Mammary epithelial cell (primary cell): Measurements from ENCODE around the gene SENP8.

Experiments used
- EZH2 ChIP-seq: IDR thresholded peaks from 2 replicates; pipeline ENCODE4 v1.6.1; 2012; ENCODE audit warnings: low read length, inconsistent platforms, borderline replicate concordance
- TF ChIP-seq, protein P1 (sequence below), 2 donors: IDR thresholded peaks in 1 of 2; conservative IDR thresholded peaks in 1 of 2; 2 replicates each; pipeline ENCODE4 v1.5.1; 2011 to 2012; ENCODE audit warnings: inconsistent platforms in 2 of 2, low read length in 2 of 2, mild to moderate bottlenecking in 2 of 2, control low read depth in 1 of 2, low read depth in 1 of 2; ENCODE audit not compliant: insufficient read depth in 1 of 2; ENCODE audit errors: extremely low read depth in 1 of 2

DNA sequence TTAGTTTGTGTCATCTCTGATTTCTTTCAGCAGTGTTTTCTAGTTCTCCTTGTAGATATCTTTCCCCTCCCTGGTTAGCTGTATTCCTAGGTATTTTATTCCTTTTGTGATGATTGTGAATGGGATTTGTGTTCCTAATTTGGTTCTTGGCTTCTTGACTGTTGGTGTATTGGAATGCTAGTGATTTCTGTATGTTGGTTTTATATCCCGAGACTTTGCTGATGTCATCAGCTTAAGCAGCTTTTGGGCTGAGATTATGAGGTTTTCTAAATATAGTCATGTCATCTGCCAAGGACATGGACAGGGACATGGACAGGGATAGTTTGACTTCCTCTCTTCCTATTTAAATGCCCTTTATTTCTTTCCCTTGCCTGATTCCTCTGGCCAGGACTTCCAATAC, 36.0 kb upstream of the SENP8 start:
- TF ChIP-seq, protein P1, sequence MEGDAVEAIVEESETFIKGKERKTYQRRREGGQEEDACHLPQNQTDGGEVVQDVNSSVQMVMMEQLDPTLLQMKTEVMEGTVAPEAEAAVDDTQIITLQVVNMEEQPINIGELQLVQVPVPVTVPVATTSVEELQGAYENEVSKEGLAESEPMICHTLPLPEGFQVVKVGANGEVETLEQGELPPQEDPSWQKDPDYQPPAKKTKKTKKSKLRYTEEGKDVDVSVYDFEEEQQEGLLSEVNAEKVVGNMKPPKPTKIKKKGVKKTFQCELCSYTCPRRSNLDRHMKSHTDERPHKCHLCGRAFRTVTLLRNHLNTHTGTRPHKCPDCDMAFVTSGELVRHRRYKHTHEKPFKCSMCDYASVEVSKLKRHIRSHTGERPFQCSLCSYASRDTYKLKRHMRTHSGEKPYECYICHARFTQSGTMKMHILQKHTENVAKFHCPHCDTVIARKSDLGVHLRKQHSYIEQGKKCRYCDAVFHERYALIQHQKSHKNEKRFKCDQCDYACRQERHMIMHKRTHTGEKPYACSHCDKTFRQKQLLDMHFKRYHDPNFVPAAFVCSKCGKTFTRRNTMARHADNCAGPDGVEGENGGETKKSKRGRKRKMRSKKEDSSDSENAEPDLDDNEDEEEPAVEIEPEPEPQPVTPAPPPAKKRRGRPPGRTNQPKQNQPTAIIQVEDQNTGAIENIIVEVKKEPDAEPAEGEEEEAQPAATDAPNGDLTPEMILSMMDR (conservative IDR thresholded peaks at IDR 0.05 in 1 of 2, IDR thresholded peaks at IDR 0.05 in 1 of 2; ENCODE audit: extremely low read depth in 1 of 2, insufficient read depth in 1 of 2, low read depth in 1 of 2, low read length in 2 of 2), result no peak
- TF ChIP-seq EZH2, result no peak
